Suppressor macrophage (primary cell): ENCODE measurements around the gene VWA8.
"Not testable (repeated sequence)": the region's sequence is repeated elsewhere in the genome, so short reads cannot be mapped to it uniquely, and the experiment has no call there.

Experiments
- DNase-seq, 4 experiments: peaks; one replicate each; pipeline ENCODE4 v3.0.0-alpha.2; 2020 to 2022

The VWA8 gene

DNA sequence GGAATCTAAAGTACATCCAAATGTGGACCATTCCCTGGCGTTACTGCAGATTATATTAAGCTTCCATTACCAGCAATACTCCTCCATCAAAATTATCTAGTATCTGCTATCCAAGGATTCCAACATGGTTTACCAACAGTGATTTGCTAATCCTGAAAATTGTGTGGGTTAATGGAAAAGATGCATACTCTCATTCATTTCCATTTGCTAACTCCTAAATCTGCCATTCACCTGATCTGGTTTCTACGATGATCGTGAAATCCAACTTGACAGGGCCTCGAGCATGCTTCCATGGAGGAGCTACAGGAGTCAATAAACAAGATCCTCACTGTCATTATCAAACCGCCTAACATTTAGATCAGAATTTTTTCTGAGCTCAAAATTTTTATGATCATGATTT, 382.5 kb downstream of the VWA8 start:
- no peak for DNase-seq

DNA sequence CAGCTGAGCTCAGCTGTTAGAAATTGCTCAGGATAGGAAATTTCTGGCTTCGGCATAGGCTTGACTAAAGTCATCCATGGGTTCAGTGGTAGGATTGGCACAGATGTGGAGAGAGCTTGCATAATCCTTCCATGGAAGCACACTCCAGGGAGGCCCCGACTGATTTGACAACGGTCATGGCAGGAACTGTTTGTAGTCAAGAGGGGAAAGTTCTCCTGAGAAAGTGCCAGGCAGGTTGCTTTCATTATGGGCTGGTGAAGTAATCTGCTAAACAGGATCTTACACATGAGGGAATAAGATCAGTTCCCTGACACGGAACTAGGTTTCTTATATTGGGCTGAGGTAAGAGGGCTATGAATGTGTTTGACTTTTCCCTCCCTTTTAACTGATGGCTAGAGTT, 383.5 kb downstream of the VWA8 start:
- DNase-seq: peak; percentile 40 to 58 (median 48)

DNA sequence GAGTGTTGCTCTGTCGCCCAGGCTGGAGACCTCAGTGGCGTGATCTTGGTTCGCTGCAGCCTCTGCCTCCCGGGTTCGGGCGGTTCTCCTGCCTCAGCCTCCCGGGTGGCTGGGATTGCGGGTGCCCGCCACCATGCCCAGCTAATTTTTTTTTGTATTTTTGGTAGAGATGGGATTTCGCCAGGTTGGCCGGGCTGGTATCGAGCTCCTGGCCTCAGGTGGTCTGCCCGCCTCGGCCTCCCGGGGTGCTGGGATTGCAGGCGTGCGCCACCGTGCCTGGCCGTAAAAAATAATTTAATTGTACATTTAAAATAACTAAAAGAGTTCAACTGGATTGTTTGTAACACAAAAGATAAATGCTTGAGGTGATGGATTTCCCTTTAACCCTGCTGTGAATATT, 387.3 kb downstream of the VWA8 start:
- DNase-seq: not testable (repeated sequence)

DNA sequence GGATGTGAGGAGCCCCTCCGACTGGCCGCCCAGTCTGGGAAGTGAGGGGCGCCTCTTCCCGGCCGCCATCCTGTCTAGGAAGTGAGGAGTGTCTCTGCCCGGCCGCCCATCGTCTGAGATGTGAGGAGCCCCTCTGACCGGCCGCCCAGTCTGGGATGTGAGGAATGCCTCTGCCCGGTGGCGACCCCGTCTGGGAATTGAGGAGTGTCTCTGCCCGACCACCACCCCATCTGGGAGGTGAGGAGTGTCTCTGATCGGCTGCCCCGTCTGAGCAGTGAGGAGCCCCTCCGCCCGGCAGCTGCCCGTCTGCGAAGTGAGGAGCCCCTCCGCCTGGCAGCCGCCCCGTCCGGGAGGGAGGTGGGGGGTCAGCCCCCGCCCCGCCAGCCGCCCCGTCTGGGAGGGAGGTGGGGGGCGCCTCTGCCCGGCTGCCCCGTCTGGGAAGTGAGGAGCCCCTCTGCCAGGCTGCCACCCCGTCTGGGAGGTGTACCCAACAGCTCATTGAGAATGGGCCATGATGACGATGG, 389.0 kb downstream of the VWA8 start:
- DNase-seq: not testable (repeated sequence)

DNA sequence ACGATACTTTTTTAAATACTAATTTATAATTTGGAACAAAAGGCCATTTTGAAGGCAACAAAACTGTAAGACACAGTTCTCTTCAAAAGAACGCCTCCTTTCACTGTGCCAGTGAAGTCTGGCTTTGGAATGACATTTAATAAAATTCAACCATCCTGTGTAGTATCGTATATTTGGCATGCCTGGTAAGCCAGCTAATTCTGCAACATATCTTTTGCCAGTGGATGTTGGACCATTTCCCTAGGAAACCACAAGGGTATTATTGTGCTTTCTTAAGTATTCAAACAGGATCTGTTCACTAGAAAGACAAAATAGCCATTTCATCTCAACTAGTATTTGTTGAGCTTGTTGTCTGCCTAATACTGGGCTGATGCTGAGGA, 391.9 kb downstream of the VWA8 start:
- DNase-seq: no peak

DNA sequence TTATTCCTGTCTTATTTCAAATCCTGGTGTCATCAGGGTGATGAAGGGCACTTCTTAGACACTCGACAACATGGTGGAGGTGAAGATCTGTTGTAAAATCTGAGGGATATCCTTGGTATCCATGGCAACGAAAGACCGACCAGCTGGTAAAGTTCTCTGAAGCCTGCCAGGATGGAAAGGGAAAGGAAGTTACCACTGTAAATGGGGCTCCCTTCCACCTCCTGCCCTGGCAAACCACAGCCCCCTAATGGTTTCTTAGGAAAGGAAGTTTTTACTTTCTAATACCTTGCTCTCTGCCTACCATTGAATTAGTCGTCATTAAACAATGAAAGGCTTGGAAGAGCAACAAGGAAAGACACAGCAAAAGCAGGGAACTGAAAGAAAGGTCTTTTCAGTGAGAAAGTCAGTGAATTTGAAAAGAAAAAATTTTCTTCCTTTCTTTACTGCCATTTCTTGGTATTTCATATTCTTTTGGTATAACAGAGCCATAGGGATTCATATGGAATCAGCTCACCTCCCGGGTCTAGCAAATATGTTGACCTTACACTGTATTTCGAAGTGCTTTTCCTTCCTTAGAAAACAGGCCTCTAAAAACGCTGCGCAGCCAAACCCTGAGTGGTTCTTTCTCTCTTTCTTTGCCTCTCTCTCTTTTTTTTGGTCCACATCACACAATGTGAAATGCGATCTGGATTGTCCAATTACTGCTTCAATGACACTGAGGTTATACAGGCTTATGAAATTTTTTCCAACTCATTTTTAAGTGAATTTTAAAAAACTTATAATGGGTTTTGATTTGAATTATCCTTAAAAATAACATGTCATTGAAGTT, 392.6 kb downstream of the VWA8 start:
- no peak for DNase-seq

DNA sequence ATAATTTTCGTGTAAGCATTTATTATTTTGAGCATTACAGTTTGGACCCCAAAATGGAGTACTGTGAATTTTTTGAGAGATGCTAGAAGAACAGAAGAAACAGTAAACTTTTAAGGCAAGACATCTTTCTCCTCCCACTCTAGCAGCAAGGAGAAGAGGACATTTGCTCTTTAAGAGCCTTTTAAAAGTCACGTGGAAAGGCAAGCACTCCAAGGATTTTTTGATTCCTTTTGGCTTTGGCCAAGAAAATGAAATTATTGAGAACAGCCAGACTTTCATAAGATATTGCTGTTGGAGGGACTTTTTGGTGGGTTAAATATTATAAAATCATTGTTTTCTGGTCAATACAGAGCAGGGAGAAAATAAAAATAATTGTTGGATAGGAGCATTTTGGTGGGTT, 393.5 kb downstream of the VWA8 start:
- DNase-seq: no peak

DNA sequence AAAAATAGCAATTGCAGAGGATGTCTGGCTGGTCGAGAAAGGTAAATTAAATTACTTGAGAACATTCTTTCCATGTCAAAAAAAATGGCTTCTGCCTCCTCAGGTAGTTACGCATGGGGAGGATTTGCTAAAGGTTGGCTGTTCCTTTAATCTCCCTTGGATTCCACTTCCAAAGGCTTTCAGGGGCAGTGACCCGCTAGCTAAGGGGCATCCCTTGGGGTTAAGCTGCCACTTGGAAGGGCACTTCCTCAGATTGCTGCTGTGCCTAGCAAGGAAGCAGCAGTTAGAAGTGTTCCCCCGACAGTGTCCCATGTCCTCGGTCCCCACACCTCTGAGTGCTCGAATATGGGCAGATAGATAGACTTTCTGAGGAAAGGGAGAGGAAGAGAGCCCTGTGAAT, 395.1 kb downstream of the VWA8 start:
- DNase-seq: no peak

DNA sequence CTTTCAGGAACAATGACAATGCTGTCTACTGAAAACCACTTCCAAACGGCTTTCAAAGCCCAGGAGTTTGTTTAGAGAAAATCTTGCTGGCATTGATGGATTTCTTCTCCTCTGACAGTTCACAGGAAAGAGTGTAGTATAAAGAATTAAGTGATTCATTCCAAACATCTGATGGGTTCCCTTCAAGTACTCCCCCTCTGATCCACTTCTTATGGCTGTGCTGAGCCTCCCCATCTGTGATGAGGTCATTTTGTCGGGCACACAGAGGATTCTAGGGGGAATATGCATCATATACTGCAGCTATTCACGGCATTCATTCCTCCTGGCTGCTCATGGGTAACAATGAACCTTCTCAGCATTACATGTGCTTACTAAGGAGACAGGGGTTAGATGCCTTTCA, 395.7 kb downstream of the VWA8 start:
- no peak for DNase-seq

DNA sequence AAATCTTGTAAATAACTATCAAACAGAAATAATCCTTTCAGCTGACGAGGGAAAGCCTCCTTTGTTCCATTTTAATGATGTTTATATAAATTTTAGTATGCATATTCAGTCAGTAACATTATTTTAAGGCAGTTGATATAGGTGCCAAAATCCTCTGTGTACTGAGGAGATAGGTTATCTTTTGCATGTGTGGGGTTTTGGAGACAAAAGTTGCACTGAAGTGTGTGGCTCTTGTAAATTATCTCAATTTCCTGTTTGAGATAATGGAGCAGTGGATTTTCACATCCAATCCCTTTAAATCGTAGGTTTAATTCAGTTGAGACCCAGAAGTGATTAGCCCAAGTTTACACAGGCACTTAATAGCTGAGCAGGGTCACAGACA, 396.9 kb downstream of the VWA8 start:
- no peak for DNase-seq

DNA sequence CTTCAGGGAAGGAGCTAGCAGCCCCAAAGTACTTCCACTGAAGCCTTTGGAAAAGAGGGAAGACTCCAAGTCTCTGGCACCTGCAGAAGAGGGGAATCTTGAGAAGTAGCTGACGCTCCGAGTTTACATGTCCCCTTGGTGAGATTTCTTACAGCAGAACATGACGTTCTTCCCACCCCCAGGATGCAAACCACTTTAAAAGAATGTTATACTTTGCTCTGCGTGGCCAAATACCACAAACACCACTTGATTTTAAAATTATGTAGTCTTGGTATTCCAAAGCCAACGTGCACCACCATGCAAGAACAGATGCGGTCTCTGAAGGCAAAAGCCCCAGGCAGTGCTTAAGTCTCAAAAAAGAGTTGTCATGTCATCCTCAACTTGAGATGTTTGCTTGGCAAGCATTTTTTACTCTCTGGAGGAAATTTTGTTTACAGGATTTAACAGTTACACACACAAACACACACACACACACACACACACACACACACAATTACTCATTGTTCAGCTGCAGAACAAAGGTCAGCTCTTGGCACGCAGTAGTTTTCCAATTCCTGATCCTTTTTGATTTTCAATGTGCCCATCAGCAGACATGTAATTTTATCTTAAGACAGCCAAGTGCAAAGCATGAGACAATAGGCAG, 397.4 kb downstream of the VWA8 start:
- DNase-seq: no peak

DNA sequence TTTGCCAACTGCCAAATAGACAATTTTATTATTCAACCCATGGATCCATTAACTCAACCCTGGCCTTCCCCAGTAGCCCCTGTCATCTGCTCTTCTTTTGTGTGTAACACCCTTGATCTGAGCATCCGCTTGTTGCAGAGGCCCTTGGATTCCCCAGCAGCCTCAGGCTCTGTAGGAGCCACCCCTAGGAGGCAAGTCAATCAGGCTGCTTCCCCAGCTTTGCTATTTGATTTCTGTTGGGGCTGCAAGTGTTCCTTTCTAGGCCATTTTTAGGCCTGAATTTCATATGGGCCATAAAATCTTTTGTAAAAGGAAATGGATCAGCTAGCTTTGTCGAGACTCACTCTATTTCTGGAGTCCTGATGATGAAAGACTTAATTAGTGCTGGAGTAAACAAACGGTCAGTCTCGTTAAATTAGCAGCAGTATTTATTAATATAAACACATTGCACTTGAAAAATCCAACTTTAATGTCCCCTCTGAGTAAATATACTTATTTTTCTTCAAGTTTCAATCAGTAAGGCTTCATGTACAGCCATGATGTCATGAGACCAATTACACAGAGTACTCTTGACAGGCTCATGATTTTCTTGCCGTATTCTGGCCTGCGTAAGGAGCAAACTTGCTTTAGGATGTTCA, 398.2 kb downstream of the VWA8 start:
- no peak for DNase-seq

DNA sequence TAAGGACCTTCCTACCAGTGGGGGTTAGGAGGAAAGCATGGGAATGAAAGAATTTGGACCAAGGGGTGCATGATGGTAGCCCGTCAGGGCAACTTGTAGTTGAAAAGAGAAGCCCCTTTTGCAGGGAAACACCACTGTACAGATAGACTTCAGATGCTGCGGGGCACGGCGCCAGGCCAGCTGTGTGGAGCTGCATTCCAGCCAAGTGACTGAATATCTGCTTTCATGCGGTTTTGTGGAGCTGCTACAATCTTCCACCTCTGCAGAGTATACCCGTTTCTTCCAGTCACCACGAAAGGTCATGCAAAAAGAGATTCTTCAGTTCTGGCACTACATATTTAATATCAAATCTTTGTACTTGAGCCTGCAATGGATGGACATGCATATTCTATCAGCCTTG, 398.8 kb downstream of the VWA8 start:
- no peak for DNase-seq

DNA sequence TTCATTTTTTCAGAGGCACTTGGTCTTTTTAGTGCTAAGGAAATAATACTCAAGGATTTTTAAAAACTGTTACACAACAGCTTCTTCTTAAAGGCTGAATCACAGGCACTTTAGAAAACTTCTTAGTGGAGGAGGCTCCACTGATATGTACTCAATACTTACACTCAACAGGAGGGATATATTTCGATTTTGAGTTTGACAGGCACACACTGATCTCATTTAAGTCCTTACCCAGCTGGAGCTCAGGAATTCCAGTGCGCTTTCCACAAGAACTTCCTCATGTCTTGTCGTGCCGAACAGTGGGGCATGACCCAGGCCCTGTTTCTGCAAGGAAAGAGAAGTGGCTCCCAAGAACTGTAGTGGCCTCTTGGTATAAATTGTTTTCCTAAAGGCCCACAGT, 399.7 kb downstream of the VWA8 start:
- peak in 3 of 4 experiments; percentile 10 to 19 (median 18) for DNase-seq

DNA sequence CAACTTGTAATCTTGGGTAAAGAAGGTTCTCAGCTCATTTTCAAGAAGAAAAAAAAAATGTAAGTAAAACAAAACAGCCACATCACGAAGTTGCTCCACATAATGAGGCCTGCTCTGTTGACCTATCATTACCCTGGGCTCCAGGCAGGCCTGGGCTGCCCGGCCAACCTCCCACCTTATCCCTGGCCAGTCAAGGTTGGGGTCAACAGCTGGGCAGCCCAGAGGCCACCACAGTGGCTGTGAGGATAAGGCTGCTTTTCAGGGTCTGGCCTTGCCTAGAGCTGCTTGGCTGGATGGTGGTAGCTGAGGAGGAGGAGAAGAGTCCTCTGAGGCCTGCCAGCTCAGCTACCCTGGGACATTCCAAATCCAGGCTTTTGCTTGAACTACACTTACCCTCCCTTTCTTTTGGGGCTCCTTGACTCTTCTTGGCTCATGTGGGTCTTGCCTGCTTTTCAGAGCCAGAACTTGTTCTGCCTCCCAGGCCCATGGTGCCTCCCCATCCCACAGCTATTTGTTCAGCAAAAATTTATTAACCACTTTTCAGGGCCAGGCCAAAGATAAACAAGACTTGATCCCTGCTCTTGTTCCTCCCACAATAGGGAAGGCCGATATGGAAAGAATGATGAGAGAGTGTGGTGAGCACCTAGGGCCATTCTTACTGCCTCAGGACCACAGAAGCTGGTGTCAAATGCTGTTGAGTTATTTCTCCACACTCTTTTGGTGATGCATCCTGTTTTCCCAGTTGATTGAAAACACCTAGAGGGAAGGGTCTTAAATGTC, 401.9 kb downstream of the VWA8 start:
- no peak for DNase-seq

DNA sequence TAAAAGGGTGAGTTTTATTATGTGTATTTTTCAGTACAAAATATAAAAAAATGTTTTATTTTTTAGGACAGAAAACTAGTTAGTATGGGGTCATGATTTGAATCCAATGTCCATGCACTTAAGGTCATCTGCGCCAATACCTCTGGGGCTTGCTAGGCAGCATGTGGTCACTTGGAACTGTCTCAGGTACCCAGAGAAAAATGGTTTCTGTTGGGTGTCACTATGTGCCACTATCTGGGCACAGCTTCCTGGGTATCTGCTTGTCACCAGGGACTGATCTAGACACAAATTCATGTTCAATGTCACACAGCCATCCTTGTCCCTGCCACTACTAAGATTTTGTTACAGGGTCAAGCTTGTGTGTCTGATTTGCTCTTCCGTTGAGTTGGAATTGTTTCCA, 403.2 kb downstream of the VWA8 start:
- DNase-seq: no peak

DNA sequence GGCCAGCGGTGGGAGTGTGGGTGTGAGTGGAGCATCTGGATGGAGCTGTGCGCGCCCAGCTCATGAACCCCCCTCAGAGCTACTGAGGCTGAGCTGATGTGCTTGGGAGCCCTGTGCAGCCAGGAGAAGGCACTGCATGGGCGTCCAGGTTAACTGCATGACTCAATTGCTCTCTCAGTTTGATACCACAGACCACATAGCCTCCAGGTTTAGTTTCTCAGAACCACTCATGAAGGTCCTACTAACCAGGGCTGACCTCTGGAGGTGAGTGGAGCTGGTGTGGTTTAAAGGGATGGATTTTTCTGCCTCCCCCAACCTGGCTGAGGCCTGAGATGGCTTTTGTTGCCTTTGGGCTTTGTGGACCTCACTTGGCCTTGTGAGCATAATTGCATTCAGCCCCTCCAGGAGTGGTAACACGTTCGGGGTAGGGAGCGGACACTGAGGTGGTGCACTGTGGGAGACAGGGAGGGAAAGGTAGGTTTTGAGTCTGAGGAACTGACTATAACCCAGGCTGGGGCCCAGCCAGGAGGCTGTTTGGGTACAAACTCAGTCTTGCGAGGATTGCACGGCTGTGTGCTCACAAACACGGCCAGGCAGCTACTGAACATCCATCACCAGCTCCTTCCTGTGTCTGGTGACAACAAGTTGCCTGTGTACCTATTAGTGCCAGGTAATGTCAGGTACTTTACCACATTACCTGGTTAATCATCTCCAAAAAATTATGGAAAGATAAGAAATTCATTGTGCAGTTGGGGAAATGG, 406.1 kb downstream of the VWA8 start:
- DNase-seq: no peak

DNA sequence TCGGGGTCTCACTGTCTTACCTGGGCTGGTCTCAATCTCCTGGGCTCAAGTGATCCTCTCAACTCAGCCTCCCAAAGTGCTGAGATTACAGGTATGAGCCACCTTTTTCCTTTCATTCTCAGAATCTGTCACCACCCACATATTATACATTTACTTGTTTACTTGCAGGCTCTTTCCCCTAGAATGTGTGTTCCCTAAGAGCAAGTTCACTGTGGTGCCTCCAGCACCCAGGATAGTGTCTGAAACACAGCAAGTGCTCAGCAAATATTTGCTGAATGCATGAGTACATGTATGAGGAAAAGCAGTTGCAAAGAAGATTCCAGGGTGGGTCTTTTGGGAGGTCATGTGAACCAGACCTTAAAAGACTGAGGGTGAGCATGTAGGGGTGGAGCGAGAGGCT, 406.7 kb downstream of the VWA8 start:
- no peak for DNase-seq

DNA sequence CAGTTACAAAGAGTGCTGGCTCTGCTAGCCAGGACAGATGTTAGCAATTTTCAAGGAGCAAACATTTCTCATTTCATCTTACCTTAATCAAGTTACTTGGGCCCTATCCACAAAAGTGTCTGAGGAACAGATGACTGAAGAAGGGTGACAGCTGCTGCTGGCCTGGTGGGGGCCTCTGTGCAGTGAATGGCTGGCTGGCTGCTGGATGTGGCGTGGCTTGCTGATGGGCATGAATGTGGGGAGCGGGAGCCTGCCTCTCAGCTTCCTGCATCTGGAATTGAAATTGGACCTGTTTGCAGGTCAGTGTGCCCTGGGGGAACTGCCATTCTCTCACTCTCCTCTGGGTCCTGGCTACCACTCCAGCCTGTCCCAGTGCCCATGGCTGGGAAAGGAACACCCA, 408.9 kb downstream of the VWA8 start:
- no peak for DNase-seq

DNA sequence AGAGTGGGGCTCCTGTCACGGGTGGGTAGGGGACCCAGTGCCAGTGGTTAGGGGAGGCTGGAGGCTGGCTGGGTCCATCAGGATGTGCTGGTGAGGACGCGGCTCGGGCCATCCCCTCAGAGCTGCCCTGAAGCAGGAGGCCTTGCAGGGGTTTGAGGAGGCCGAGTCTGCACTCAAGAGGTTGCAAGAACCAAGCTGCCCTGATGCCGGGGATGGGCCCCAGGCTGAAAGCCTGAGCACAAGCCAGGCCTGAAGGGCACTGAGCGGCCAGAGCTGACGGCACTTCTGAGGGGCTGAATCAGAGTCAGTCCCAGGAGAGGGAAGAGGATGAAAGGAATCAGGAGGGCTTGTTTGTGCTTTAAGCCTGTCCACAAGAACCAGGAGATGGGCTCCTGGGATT, 410.6 kb downstream of the VWA8 start:
- DNase-seq: no peak

DNA sequence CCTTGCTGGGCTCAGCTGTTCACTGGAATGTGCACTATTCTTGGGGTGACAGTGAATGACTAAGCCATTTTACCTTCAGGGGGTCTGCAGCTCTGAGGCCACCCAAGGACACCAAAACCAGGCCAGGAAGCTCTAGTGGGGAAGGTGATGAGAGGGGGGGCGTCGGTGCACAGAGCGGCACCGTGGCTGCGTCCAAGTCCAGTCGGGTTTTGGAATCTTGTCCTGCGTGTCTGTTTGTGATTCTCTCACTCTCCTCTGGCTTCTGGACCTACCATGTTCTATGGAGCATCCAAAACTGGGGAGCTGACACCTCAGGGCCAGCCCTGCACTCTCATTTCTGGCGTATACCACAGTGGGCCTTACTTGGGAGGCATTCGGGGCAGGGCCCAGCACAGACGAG, 411.4 kb downstream of the VWA8 start:
- DNase-seq: no peak

DNA sequence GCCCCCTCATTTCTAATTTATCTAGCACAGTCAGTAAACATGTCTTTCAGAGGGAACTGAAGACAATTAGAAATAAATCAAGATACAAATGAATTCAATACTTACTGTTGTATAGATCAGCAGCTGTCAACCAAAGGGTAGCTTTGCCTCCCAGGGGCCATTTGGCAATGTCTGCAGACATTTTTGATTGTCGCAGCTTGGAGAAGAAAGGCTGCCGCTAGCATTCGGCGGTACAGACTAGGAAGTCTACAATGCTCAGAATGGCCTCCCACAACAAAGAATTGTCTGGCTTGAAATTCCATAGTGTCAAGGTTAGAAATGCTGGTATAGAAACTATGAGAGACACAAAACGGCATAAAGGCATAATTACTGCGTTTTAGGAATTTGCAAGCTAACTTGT, 412.0 kb downstream of the VWA8 start:
- no peak for DNase-seq
